A549 treated with AZD2906 at 1 μM for 4 hours (cell line): ENCODE measurements around the gene SERP2. TPM values are rescaled to one million over a fixed set of nuclear protein-coding genes. Genes with fewer than 3 reads are reported as not detected.

Source experiments
- total RNA-seq: library from RNA; stranded (reverse); fragments of 200-300 nt; extraction: Qiagen RNA extraction; gene quantifications from 5 replicates; pipeline ENCODE4 v1.2.3, GENCODE V29; 2022

SERP2 gene
- total RNA-seq = not detected in 5 replicates

DNA sequence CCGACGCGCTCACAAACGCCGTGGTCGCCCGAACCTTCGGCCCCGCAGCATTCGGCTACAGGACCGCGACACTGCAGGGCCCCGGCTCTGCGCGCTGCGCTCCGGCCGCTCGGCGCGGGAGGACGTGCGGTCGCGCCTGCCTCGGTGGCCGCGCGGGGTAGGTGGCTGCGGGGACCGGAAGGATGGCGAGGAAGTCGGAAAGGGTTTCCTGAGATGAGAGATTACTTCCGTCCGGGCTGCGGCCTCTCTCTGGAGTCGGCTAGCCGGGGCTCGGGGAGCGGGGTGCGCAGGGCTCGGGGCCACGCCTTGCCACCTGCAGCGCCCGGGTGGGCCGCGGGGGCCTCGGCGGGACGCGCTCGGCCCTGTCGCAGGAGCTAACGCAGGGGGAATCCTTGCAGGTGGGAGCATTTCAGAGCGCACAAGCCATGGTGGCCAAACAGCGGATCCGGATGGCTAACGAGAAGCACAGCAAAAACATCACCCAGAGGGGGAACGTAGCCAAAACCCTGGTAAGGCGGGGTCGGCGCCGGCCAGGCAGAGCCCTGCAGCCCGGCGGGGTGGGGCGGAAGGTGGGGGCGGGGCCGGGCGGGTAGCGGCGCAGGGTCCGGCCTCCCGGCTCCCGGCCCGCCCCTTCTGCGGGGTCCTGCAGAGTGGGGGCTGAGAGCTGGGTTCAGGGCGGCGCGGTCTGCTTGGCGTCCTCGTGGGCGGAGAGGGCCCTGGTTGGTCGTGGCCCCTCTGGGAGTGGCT is at the start of gene SERP2:
Gene SERP2 (plus strand): TSS at position 224 of the 747 bp plus-strand sequence. CDS start 202 bp downstream, at position 426.

Other genes with a start within 250 kb of the SERP2 start
- gene TSC22D1, start 202.5 kb downstream of the SERP2 start, total RNA-seq = 56.8 to 64.8 TPM (median 62.0 TPM) in 5 replicates